HepG2 (cell line): ENCODE measurements around the gene TRIM72. TPM values are rescaled to one million over a fixed set of nuclear protein-coding genes. Genes with fewer than 3 reads are reported as not detected.

Experiments
- ARNT ChIP-seq: fragments of 450-650 bp; IDR thresholded peaks from 2 replicates; pipeline ENCODE4 v1.6.1; 2017
- FOXA1 ChIP-seq, 2 experiments: fragments of 450-650 bp in 1 of 2; sonication (generic) in 1 of 2; formaldehyde crosslinking in 1 of 2; IDR thresholded peaks; 2 replicates each; pipeline versions ENCODE4 v1.4.0 to v1.6.1; 2016 to 2020; ENCODE audit warnings: missing genetic modification reagents in 1 of 2
- JUN ChIP-seq: sonication (generic); formaldehyde crosslinking; IDR thresholded peaks from 2 replicates; pipeline ENCODE4 v1.4.0; 2020; ENCODE audit warnings: mild to moderate bottlenecking, missing genetic modification reagents
- JUNB ChIP-seq: sonication (generic); formaldehyde crosslinking; IDR thresholded peaks from 2 replicates; pipeline ENCODE4 v1.8.0; 2022; ENCODE audit warnings: missing genetic modification reagents, mild to moderate bottlenecking, borderline replicate concordance
- KDM3A ChIP-seq: IDR thresholded peaks from 2 replicates; pipeline ENCODE4 v1.6.1; 2018; ENCODE audit warnings: low read depth, missing compliant biosample characterization
- MED8 ChIP-seq: sonication (generic); formaldehyde crosslinking; IDR thresholded peaks from 2 replicates; pipeline ENCODE4 v1.8.1; 2023; ENCODE audit warnings: mild to moderate bottlenecking, missing genetic modification reagents; ENCODE audit not compliant: insufficient replicate concordance
- NR1H2 ChIP-seq: sonication (generic); formaldehyde crosslinking; IDR thresholded peaks from 2 replicates; pipeline ENCODE4 v1.8.1; 2022; ENCODE audit warnings: low read depth, missing genetic modification reagents, borderline replicate concordance
- NR2F6 ChIP-seq, 2 experiments: IDR thresholded peaks; 2 replicates each; pipeline ENCODE4 v1.6.1; 2016; ENCODE audit warnings: antibody characterized with exemption in 1 of 2, mild to moderate bottlenecking in 1 of 2
- ZNF274 ChIP-seq: sonication (generic); formaldehyde crosslinking; IDR thresholded peaks from 2 replicates; pipeline ENCODE4 v1.5.1; 2020; ENCODE audit warnings: mild to moderate bottlenecking, missing genetic modification reagents
- polyA plus RNA-seq, 8 experiments: library from polyadenylated mRNA; depleted of rRNA in 3 of 8; stranded (reverse) in 7 of 8; unstranded in 1 of 8; fragments of >200 nt; fragmentation: Illumina TruSeq in 4 of 8; extraction: Trizol in 4 of 8; gene quantifications; 2 replicates each; pipeline versions ENCODE4 v1.2.1 to v1.2.3, GENCODE V29; 2011 to 2016; ENCODE audit warnings: low read depth in 4 of 8, missing spikeins in 1 of 8, mixed read lengths in 1 of 8; ENCODE audit not compliant: insufficient read depth in 1 of 8
- total RNA-seq, 5 experiments: library from RNA; depleted of rRNA; stranded (reverse); fragments of >200 nt; fragmentation: Illumina TruSeq; extraction: Trizol; gene quantifications; 2 replicates each; pipeline ENCODE4 v1.2.3, GENCODE V29; 2016; ENCODE audit warnings: low read depth in 1 of 5
- TF ChIP-seq, protein P1 (sequence below): sonication (generic); formaldehyde crosslinking; IDR thresholded peaks from 2 replicates; pipeline ENCODE4 v1.5.0; 2020; ENCODE audit warnings: missing genetic modification reagents
- TF ChIP-seq, protein P2 (sequence below): sonication (generic); formaldehyde crosslinking; IDR thresholded peaks from 2 replicates; pipeline ENCODE4 v1.4.0; 2020; ENCODE audit warnings: missing genetic modification reagents
- TF ChIP-seq, protein P3 (sequence below): sonication (generic); formaldehyde crosslinking; IDR thresholded peaks from 2 replicates; pipeline ENCODE4 v1.4.0; 2020; ENCODE audit warnings: mild to moderate bottlenecking, missing genetic modification reagents

TRIM72 gene
- total and polyA plus RNA-seq, 2 of the 13 experiments (the other 11 are each of a cell fraction or from before 2014, with no cell fraction given), result not detected

DNA sequence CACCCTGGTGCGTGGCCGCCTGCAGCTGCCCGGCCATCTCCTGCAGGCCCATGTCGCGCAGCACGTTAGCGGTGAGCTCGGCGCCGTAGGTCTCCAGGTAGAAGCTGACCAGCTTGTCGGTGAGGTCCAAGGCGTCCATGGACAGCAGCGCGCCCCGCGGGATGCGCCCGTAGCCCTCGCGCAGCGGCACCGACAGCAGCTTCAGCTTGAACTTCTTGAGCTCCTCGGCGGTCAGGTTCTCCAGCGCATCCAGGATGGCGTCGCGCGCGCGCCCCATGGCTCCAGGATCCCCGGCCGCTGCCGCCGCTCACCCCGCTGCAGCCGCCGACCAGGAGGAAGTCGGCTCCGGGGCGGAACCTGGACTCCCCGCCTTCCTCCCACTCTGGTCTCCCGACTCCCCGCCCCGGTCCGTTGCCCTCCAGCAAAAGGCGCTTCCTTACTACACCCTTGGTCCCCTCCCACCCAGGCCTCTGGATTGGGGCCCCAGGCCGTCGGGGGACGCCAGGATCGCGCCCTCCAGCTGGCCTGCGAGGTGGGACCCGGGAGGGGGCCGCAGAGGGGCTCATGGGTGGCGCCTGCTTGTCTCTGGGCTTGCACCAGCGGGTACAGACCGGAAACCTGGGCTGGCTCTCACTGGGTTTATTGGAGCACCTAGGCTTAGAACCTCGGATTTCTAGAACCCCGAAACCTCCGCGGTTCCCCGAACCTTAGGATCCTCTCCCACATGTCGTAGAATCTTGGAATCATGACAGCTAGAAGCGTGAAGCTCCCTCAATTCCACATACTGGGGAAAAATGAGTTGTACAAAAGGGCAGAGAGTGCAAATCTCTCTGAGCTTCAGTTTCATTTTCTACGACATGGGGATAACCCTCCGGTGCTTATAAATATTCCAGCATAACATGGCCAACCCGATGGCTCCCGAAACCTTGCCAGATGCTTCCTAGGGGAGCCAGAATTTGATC is 11.2 kb upstream of the TRIM72 start, which contains the start of gene PYCARD (continued):
- no peak; the same call in 1 of the 2 replicates for TF ChIP-seq KDM3A
- TF ChIP-seq, protein P1, sequence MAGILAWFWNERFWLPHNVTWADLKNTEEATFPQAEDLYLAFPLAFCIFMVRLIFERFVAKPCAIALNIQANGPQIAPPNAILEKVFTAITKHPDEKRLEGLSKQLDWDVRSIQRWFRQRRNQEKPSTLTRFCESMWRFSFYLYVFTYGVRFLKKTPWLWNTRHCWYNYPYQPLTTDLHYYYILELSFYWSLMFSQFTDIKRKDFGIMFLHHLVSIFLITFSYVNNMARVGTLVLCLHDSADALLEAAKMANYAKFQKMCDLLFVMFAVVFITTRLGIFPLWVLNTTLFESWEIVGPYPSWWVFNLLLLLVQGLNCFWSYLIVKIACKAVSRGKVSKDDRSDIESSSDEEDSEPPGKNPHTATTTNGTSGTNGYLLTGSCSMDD (CRISPR knock-in tag), result no peak
- no peak for TF ChIP-seq JUN
- TF ChIP-seq FOXA1 (IDR thresholded peaks at IDR 0.05), result no peak
- TF ChIP-seq FOXA1 (CRISPR knock-in tag; IDR thresholded peaks at IDR 0.05), result no peak
- no peak for TF ChIP-seq JUNB (CRISPR knock-in tag)
- peak; percentile 47 for TF ChIP-seq ZNF274 (CRISPR knock-in tag)
- no peak for TF ChIP-seq NR2F6 (IDR thresholded peaks at IDR 0.05)
- no peak for TF ChIP-seq NR2F6 (CRISPR knock-in tag; IDR thresholded peaks at IDR 0.05)
- TF ChIP-seq, protein P2, sequence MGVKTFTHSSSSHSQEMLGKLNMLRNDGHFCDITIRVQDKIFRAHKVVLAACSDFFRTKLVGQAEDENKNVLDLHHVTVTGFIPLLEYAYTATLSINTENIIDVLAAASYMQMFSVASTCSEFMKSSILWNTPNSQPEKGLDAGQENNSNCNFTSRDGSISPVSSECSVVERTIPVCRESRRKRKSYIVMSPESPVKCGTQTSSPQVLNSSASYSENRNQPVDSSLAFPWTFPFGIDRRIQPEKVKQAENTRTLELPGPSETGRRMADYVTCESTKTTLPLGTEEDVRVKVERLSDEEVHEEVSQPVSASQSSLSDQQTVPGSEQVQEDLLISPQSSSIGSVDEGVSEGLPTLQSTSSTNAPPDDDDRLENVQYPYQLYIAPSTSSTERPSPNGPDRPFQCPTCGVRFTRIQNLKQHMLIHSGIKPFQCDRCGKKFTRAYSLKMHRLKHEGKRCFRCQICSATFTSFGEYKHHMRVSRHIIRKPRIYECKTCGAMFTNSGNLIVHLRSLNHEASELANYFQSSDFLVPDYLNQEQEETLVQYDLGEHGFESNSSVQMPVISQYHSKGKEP (CRISPR knock-in tag), result no peak
- TF ChIP-seq, protein P3, sequence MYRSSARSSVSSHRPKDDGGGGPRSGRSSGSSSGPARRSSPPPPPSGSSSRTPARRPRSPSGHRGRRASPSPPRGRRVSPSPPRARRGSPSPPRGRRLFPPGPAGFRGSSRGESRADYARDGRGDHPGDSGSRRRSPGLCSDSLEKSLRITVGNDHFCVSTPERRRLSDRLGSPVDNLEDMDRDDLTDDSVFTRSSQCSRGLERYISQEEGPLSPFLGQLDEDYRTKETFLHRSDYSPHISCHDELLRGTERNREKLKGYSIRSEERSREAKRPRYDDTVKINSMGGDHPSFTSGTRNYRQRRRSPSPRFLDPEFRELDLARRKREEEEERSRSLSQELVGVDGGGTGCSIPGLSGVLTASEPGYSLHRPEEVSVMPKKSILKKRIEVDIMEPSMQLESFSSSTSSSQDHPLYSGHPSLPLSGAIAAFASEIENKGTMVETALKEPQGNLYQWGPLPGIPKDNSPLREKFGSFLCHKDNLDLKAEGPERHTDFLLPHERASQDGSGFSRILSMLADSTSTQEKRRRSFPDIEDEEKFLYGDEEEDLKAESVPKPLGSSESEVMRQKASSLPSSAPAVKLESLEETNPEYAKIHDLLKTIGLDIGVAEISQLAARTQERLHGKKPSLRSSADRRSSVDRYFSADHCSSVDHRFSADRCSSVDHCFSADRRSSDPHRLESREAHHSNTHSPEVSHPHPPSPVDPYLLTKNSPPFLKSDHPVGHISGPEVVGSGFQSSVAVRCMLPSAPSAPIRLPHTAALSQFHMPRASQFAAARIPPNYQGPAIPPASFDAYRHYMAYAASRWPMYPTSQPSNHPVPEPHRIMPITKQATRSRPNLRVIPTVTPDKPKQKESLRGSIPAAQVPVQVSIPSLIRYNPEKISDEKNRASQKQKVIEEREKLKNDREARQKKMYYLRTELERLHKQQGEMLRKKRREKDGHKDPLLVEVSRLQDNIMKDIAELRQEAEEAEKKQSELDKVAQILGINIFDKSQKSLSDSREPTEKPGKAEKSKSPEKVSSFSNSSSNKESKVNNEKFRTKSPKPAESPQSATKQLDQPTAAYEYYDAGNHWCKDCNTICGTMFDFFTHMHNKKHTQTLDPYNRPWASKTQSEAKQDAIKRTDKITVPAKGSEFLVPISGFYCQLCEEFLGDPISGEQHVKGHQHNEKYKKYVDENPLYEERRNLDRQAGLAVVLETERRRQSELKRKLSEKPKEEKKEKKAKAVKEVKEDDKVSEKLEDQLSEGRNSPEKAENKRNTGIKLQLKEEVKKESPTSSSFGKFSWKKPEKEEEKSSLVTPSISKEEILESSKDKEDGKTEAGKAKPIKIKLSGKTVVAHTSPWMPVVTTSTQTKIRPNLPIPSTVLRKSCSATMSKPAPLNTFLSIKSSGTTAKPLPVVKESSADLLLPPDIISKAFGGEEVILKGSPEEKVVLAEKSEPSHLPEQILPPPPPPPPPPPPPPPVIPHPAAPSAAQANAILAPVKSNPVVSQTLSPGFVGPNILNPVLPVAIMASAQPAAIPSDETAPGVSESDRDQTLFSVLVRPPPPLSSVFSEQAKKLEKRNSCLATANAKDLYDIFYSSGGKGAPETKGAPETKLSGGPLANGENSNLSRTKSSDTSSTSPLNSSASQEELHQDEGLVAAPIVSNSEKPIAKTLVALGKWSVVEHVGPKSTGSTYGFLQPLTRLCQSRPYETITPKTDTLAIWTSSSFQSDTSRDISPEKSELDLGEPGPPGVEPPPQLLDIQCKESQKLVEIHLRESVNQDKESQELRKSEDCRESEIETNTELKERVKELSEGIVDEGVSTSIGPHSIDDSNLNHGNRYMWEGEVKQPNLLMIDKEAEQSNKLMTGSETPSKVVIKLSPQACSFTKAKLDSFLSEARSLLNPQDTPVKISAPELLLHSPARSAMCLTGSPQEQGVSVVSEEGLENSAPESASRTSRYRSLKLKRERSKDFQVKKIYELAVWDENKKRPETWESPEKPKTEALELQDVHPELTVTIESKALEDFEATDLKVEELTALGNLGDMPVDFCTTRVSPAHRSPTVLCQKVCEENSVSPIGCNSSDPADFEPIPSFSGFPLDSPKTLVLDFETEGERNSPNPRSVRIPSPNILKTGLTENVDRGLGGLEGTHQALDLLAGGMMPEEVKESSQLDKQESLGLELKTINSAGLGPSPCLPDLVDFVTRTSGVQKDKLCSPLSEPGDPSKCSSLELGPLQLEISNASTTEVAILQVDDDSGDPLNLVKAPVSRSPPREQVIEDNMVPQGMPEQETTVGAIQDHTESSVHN (CRISPR knock-in tag), result 0 out of 2 replicates have a peak, but pooled peaks have one; percentile 57
- no peak for TF ChIP-seq NR1H2 (CRISPR knock-in tag)
- TF ChIP-seq MED8 (CRISPR knock-in tag), result no peak
- no peak for TF ChIP-seq ARNT
